NT2/D1 (cell line): ENCODE measurements around the gene GULP1.

Experiments
- SUZ12 ChIP-seq: IDR thresholded peaks from 2 replicates; pipeline ENCODE4 v1.6.1; 2011; ENCODE audit not compliant: insufficient read length, insufficient read depth; ENCODE audit errors: extremely low read depth
- YY1 ChIP-seq: IDR thresholded peaks from 2 replicates; pipeline ENCODE4 v1.6.1; 2011; ENCODE audit not compliant: insufficient read length, insufficient read depth
- ZNF274 ChIP-seq: IDR thresholded peaks from 2 replicates; pipeline ENCODE4 v1.6.1; 2011; ENCODE audit warnings: mild to moderate bottlenecking, low read depth, low read length

DNA sequence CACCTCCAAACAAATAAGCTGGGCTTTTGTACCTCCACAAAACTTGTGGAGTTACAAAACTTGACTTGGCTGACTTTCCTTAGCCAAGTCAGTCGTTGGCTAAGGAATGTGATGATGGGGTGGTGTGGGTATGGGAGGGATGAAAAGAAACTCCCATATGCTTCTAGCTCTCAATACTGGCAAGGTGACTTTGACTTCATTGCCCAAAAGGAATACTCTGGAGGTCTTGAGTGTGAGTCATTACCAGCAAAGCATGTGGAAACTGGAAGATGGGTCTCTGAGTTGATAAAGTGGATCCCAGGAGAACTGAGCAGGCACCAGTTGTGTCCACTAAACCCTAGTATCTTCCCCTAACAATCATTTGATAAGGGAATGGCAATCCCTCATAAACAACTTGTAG lies 226.7 kb downstream of the GULP1 start:
- TF ChIP-seq YY1 (no peak), ZNF274 (no peak), SUZ12 (no peak)
